PFSK-1 (cell line): Measurements from ENCODE around the gene CEP128. TPM values are rescaled to one million over a fixed set of nuclear protein-coding genes. Genes with fewer than 3 reads are reported as not detected.

ENCODE experiments used
- FOXP2 ChIP-seq: optimal IDR thresholded peaks from 2 replicates; pipeline ENCODE3; 2011; ENCODE audit warnings: borderline replicate concordance, control low read depth, inconsistent platforms; ENCODE audit not compliant: insufficient read depth; ENCODE audit errors: extremely low read length, extremely low read depth
- POLR2AphosphoS5 ChIP-seq: IDR thresholded peaks from 2 replicates; pipeline ENCODE4 v1.6.1; 2012; ENCODE audit warnings: low read depth, mild to moderate bottlenecking, control low read depth, low read length, moderate library complexity
- REST ChIP-seq, 2 experiments: IDR thresholded peaks; 2 replicates each; pipeline versions ENCODE4 v1.6.1 to v1.8.0; 2011 to 2012; ENCODE audit warnings: low read depth in 2 of 2, low read length in 2 of 2, control low read depth in 1 of 2, inconsistent platforms in 1 of 2, mild to moderate bottlenecking in 1 of 2, moderate library complexity in 1 of 2; ENCODE audit not compliant: insufficient read depth in 1 of 2
- SIN3A ChIP-seq: IDR thresholded peaks from 2 replicates; pipeline ENCODE4 v1.6.1; 2012; ENCODE audit warnings: mild to moderate bottlenecking, low read length, moderate library complexity, borderline replicate concordance; ENCODE audit not compliant: insufficient read depth
- TAF1 ChIP-seq: IDR thresholded peaks from 2 replicates; pipeline ENCODE4 v1.6.1; 2012; ENCODE audit warnings: low read length, control low read depth, borderline replicate concordance; ENCODE audit not compliant: insufficient read depth
- polyA plus RNA-seq: library from polyadenylated mRNA; unstranded; fragments of >200 nt; gene quantifications from one replicate; pipeline ENCODE4 v1.2.1, GENCODE V29; 2012; ENCODE audit warnings: low read depth, missing spikeins; ENCODE audit not compliant: insufficient read length

CEP128 gene
- polyA plus RNA-seq = 1.7 TPM

- TF ChIP-seq FOXP2 = no peak
- no peak for TF ChIP-seq REST (IDR thresholded peaks at IDR 0.05; ENCODE audit: insufficient read depth in 1 of 2, low read depth in 2 of 2, low read length in 2 of 2)
- no peak for TF ChIP-seq POLR2AphosphoS5
These were observed at the start of gene CEP128 for GRCh38 chr14:80941241-80942185. Gene CEP128, minus strand, starts transcription at chr14:80941738.

- TF ChIP-seq TAF1 (no peak), FOXP2 (no peak), POLR2AphosphoS5 (no peak), SIN3A (no peak), REST (IDR thresholded peaks at IDR 0.05; ENCODE audit: insufficient read depth in 1 of 2, low read depth in 2 of 2, low read length in 2 of 2) (no peak)
These were observed 47.3 kb upstream of the CEP128 start for GRCh38 chr14:80988735-80989429.

GRCh38 chr14:80988192-80988591, 46.7 kb upstream of the CEP128 start:
- no peak for TF ChIP-seq FOXP2

GRCh38 chr14:80987235-80988032, 45.9 kb upstream of the CEP128 start:
- no peak for TF ChIP-seq POLR2AphosphoS5
- no peak for TF ChIP-seq REST (IDR thresholded peaks at IDR 0.05; ENCODE audit: insufficient read depth in 1 of 2, low read depth in 2 of 2, low read length in 2 of 2)
- TF ChIP-seq SIN3A = no peak
- TF ChIP-seq FOXP2 = no peak
- no peak for TF ChIP-seq TAF1

- no peak for TF ChIP-seq SIN3A
- TF ChIP-seq FOXP2 = no peak
- no peak for TF ChIP-seq TAF1
- no peak for TF ChIP-seq REST (IDR thresholded peaks at IDR 0.05; ENCODE audit: insufficient read depth in 1 of 2, low read depth in 2 of 2, low read length in 2 of 2)
- TF ChIP-seq POLR2AphosphoS5 = no peak
These were observed 41.2 kb upstream of the CEP128 start for GRCh38 chr14:80982711-80983110.
